Measurements from ENCODE around the gene QSOX2. TPM values are rescaled to one million over a fixed set of nuclear protein-coding genes. Genes with fewer than 3 reads are reported as not detected.

The QSOX2 gene, protein sequence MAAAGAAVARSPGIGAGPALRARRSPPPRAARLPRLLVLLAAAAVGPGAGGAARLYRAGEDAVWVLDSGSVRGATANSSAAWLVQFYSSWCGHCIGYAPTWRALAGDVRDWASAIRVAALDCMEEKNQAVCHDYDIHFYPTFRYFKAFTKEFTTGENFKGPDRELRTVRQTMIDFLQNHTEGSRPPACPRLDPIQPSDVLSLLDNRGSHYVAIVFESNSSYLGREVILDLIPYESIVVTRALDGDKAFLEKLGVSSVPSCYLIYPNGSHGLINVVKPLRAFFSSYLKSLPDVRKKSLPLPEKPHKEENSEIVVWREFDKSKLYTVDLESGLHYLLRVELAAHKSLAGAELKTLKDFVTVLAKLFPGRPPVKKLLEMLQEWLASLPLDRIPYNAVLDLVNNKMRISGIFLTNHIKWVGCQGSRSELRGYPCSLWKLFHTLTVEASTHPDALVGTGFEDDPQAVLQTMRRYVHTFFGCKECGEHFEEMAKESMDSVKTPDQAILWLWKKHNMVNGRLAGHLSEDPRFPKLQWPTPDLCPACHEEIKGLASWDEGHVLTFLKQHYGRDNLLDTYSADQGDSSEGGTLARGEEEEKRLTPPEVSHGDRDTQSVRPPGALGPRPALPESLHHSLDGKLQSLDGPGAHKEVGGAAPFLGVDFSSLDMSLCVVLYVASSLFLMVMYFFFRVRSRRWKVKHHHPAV
- 31.7 and 34.5 TPM in 2 replicates for total RNA-seq (2014; rRNA removed; shearing (Covaris generic))

- DNase-seq (ENCODE audit: low spot score) = peak; percentile 59
Observed at GRCh38 chr9:136245219-136246150, at the start of gene QSOX2. Gene QSOX2, minus strand, starts transcription at chr9:136245812. Its CDS starts 9 bp downstream, at chr9:136245803.

DNA sequence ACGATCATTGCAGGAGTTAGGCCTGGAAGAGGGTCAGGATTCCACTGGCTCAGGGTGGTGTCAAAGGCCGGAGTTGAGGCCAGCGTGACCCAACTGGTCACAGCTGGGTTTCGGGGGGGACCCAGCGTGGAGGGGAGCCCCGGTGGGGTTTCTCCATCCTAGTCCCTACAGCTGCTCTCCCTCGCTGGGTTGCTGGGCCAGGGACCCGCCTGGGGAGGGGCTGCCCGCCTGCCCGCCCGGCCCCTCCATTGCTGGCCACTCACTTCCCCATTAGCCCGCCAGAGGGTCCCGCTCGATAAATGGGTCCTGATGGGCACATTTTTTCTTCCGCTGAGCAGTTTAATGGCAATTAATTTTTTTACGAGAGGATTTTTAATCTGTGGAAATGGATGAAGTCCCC, 49.4 kb upstream of the QSOX2 start:
- DNase-seq (ENCODE audit: low spot score) = no peak

DNA sequence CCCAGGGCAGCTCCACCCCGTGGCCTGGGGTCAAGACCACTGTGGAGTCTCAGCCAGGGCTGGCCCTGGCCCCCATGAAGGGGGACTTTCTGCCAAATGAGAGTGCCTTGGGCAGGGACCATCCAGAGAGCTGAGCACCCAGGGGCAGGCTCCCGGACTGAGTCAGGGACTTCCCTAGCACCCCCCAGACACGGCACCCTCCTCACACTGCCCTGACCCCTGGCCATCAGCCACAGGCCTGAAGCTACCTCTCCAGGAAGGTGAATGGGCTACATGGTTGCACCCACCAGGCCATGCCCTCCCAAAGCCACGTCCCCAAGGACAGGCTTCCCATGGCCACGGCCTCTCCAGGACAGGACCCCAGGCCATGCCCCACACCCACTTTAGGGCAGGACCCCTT, 48.8 kb upstream of the QSOX2 start:
- DNase-seq (ENCODE audit: low spot score) = no peak

DNA sequence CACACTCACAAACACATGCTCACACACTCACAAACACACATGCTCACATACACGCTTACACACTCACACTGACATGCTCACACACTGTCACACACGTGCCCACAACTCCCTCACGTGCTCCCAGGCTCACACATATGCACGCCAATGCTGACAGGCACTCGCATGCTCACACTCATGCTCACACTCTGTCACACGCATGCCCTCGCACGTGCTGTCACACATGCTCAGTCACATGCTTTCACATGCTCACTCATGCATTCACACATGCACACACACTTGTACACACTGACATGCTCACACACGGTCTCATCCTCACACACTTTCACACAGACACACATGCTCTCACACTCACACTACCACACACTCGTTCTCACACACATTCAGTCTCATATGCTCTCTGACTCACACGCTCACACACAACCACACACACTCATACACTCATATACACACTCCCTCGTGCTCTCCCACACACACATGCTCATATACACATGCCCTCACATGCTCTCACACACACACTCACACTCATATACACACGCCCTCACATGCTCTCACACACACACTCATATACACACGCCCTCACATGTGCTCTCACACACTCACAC, 48.0 kb upstream of the QSOX2 start:
- no peak for DNase-seq (ENCODE audit: low spot score)

DNA sequence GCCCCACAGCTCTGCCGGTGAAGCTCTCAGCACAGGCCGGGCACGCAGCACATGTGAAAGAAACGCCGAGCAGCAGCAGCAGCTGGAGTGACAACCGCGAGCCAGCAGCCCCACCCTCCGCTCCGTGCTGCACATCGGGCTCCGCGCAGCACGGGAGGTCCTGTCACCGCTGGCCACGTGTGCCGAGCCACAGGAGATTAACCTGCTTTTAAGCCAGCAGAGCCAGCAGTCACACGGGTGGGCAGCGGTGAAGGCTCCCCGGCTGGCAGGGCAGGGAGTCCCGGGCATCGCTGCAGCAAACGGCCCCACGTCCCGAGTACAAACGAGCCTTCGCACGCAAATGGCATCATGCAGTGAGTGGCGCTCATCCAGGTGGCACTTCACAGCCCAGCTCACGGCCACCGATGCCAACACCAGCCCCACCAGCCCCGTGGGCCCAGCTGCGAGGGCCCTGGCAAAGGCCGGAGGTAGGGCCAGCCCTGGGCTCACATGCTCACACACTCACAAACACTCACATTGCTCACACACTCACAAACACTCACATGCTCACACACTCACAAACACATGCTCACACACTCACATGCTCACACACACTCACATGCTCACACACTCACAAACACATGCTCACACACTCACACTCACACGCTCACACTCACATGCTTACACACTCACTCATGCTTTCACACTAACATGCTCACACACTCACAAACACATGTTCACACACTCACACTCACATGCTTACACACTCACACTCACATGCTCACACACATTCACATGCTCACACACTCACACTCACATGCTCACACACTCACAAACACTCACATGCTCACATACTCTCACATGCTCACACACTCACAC, 47.2 kb upstream of the QSOX2 start:
- DNase-seq (ENCODE audit: low spot score) = no peak

DNA sequence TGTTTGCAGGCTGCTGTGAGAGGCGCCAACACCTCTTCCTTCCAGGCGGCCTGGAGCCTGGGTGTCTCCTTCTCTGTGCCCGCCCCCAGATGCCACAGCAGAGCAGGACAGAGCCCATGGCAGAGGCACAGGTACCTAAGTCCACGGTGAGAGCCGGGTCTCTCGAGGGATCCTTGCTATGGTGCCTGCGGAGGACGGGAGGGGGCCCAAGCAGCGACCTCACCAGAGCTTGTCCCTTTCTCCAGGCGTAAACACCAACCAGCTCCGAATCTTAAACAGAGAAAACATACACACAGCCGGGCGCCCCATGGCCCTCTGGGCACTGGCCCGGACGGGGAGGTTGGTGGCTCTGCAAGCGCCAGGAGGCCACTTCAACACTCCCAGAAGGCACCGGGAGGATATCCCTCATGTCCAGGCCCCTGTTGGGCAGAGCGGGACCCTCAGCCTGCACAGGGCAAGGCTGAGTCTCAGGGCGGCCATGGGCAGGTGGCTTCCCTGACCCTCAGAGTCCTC, 46.5 kb upstream of the QSOX2 start:
- no peak for DNase-seq (ENCODE audit: low spot score)

DNA sequence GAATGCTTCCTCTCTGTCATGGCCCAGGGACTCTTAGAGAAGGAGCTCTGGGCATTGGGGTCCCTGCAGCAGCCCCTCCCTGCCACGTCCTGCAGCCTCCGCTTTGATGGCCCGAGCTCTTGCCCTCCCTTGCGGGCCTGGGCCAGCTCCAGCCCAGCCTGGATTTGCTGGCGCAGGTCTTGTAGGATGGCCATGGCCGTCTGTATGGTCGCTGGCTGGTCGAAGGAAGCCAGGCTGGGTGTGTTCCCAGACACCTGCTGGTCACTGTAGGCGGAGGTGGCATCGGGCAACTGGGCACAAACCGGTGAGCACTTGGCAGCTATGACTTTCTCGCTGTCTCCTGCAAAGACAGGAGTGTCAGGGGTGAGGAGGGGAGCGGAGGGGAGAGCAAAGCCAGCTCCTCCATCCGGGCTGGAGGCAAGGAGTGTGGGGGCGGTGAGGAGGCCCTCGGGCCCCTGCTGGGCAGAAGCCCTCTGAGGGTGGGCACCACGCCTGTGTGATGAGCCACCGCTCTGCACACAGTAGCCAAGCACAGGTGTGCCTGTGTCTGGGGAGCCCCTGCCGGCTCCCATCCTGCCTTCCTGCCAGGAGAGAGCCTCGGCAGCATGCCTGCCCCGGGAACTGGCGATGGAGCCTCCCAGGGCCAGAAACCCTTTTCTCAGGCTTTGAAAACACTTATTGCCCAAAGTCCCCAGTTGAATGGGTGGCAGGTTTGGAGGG, 45.9 kb upstream of the QSOX2 start:
- DNase-seq (ENCODE audit: low spot score) = no peak

- no peak for DNase-seq (ENCODE audit: low spot score)
Observed at GRCh38 chr9:136290508-136291000, 44.9 kb upstream of the QSOX2 start.

- peak; percentile 53 for DNase-seq (ENCODE audit: low spot score)
Observed at GRCh38 chr9:136289651-136290507, 44.3 kb upstream of the QSOX2 start.

DNA sequence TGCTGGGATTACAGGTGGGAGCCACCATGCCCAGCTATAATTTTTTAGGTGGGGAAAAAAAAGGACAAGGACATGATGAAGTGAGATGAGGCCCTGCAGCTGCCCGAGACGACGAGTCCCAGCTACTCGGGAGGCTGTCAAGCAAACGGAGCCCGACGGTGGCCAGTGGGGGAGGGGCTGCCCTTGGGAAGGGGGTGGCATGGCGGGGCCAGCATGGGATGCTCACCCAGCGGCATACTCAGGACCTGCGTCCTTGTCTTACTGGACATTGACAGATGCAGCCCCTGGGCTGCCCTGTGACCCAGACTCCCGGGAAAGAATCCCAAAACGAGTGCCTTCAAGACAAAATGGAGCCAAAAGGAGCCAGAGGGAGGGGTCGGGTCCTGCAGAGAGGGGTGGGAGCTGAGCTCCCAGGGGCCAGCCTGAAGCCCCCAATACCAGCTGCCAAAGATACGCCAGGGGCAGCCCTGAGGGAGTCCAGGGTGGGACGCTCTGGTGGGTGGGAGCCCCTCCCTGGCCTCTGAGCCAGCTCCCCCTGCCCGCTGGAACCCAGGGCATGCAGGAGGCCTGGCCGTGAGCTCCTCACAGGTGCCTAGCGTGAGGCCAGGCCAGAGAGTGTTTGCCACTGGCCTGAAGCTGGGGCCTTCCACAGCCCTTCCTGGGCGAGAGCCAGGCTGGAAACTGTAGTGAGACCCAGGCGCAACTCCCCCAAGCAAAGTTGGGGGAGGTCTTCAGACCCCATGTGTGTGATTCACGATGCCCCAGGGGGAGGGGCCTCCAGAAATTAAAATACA, 42.5 kb upstream of the QSOX2 start:
- DNase-seq (ENCODE audit: low spot score) = no peak

DNA sequence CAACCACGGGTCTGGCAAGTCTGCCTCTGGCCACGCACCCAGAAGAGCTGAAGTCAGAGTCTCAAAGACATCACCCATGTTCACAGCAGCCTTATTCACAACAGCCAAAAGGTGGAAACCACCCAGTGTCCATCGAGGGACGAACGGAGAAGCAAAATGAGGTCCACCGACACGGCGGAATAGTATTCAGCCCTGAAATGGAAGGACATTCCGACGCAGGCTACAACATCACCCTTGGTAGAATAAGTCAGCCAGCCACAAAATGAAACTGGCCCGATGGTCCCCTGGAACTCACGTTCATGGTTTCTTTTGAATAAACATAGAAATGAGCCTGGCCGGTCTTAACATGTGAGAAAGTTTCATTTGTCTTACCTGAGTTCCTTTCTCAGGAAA, 41.4 kb upstream of the QSOX2 start:
- DNase-seq (ENCODE audit: low spot score) = no peak

GRCh38 chr9:136286359-136286986, 40.9 kb upstream of the QSOX2 start:
- DNase-seq (ENCODE audit: low spot score) = no peak

DNA sequence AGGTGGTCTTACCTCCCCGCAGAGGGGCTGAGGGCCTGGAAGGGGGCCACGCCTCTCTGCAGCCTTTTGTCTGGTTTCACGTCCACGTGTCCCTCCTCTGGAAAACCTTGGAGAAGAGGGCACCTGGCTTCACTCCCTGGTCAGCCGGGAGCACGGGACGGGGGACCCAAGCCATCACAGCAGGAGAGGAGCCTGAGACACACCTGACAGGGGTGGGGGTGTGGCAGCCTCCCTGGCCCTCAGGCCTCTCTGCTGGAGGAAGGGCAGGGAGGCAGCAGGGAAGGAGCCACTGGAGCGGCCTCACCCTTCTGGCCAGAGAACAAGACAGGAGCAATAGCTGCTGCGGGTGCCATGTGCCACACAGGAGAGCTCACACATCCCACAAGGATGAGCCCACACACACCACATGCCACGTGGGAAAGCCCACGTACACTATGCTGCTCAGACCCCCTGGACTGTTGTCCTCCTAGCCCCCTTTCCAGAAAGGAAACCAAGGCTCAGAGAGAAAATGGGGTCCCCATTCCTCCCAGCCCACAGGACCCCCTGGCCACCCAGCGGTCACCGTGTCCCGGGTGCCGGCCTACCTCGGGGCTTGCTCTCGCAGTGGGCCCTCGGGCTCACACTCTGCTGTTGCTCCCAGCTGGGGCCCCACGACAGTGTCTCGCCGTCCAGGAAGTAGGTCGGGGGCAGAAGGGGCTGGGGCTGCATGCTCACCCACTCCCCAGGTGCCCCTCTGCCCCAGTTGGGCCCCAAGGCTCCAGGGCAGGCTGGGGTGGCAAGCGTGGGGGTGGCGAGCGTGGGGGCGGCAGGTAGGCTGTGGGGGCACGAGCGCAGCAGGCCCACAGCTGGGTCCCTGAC, 40.1 kb upstream of the QSOX2 start:
- DNase-seq (ENCODE audit: low spot score) = no peak

DNA sequence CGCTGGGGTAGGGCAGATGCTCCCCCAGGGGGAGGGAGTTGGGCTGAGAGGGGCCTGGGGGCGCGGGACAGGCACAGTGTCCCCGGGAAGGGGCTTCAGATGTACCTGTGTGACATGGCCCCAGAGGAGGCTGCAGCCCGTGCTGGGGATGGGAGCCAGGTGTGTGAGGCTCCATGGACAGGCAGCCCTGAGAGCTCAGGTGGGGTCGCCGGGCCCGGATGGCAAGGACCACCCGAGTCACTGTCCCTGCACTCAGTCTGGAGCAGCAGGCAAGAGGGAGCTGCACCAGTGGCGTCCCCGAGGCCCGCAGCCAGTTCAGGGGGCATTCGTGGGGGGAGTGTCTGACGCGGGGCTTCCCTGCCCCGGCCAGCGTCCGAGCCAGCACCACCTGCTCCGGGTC, 39.3 kb upstream of the QSOX2 start:
- DNase-seq (ENCODE audit: low spot score) = no peak

- DNase-seq (ENCODE audit: low spot score) = no peak
Observed at GRCh38 chr9:136284311-136284710, 38.7 kb upstream of the QSOX2 start.

Measured in HT-29 (cell line).